HAP-1 (cell line): ENCODE results near the gene SYNGR2.

Experiments
- DNase-seq, 2 experiments: peaks; one replicate each; pipeline ENCODE4 v3.0.0-alpha.2; 2016 to 2020; ENCODE audit warnings: low spot score in 2 of 2
- H3K27me3 ChIP-seq: fragments of 250-450 bp; sonication (Bioruptor Pico); 2 replicates; pipeline ENCODE4 v1.5.1; 2020; ENCODE audit warnings: low read depth, mild to moderate bottlenecking, moderate library complexity
- H3K36me3 ChIP-seq: fragments of 250-450 bp; sonication (Bioruptor Pico); replicated peaks from 2 replicates; pipeline ENCODE4 v1.5.1; 2020; ENCODE audit warnings: mild to moderate bottlenecking
- H3K4me1 ChIP-seq: fragments of 250-450 bp; sonication (Bioruptor Pico); 2 replicates; pipeline ENCODE4 v1.5.1; 2020; ENCODE audit warnings: mild to moderate bottlenecking
- H3K4me3 ChIP-seq: fragments of 250-450 bp; sonication (Bioruptor Pico); 2 replicates; pipeline ENCODE4 v1.5.1; 2020; ENCODE audit warnings: mild to moderate bottlenecking, moderate library complexity
- H3K9me3 ChIP-seq: fragments of 250-450 bp; sonication (Bioruptor Pico); 2 replicates; pipeline ENCODE4 v1.5.1; 2020; ENCODE audit warnings: mild to moderate bottlenecking, moderate library complexity
- in situ Hi-C: fragments of 300-500 bp; cut with MboI; formaldehyde crosslinking; loops from 3 replicates; pipeline ENCODE4 v1.14.3; 2020; ENCODE audit warnings: low sequenced_read_pairs, inconsistent platforms, mixed read lengths

Gene SYNGR2

DNA sequence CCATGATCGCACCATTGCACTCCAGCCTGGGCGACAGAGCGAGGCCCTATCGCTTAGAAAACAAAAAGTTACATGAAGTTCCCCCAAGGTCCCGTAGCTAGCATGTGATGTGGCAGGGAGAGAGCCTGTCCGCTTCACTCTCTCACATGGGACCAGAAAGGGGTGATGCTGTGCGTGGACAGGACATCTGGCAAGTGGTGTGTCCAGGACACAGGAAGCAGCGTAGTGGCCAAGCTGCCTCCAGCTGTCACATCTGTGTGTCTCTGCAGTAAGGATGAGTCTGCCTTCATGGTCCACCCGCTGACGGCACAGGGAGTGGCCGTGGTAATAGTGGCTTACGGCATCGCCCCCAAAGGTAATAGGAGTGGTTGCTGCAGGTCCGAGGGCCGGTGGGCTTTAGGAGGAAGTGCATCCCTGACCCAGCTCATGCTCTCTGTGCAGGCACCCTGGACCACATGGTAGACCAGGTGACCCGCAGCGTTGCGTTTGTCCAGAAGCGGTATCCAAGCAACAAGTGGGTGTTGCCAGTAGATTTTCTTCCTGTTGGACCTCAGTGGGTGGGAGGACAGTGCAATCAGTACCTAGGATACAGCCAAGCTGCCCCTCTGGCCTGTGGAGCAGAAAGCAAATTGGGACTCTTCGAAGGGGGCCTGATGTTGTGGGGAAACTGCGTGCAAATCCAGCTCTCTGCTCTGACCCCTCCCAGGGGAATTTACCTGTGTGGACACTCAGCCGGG is 36.2 kb downstream of the SYNGR2 start:
- no peaks in the 10 kb centered on the region for H3K27me3 ChIP-seq
- no peaks in the 10 kb centered on the region for H3K36me3 ChIP-seq
- no peak for DNase-seq
- no peak overlapping the region for H3K4me3 ChIP-seq
- in situ Hi-C loops = no loop called here
- no peaks in the 10 kb centered on the region for H3K9me3 ChIP-seq
- H3K4me1 ChIP-seq = no peaks in the 10 kb centered on the region

- in situ Hi-C loops = no loop called here
Observed at GRCh38 chr17:78205124-78205775, 36.9 kb downstream of the SYNGR2 start.

GRCh38 chr17:78206298-78206697 is 37.9 kb downstream of the SYNGR2 start:
- Histone ChIP-seq H3K27me3 (no peaks in the 10 kb centered on the region), H3K4me1 (no peaks in the 10 kb centered on the region), H3K9me3 (no peaks in the 10 kb centered on the region), H3K4me3 (no peak overlapping the region), H3K36me3 (no peaks in the 10 kb centered on the region)
- no peak for DNase-seq
- in situ Hi-C loops = no loop called here

More at GRCh38 chr17:78205124-78205775, 36.9 kb downstream of the SYNGR2 start:
- no peak for DNase-seq
- no peaks in the 10 kb centered on the region for H3K36me3 ChIP-seq
- H3K4me1 ChIP-seq = no peaks in the 10 kb centered on the region
- H3K4me3 ChIP-seq = no peak overlapping the region
- H3K27me3 ChIP-seq = no peaks in the 10 kb centered on the region
- no peaks in the 10 kb centered on the region for H3K9me3 ChIP-seq

DNA sequence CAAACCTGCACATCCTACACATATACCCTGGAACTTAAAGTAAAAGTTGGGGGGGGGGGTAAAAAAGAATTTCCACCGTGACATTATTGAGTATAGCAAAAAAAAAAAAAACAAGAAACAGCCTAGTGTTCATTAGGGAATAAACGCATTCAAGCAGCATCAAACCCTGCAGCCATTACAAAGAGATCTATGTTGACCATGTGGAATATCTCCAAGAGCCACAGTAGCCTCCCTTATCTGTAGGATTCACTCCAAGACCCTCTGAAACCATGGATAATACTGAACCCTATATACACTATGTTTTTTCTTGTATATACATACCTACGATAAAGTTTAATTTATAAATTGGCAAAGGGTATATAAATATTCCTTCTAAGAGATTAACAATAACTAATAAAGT is 40.1 kb downstream of the SYNGR2 start:
- DNase-seq = no peak
- Histone ChIP-seq H3K36me3 (no peaks in the 10 kb centered on the region), H3K4me3 (no peak overlapping the region), H3K4me1 (no peaks in the 10 kb centered on the region), H3K9me3 (no peaks in the 10 kb centered on the region), H3K27me3 (no peaks in the 10 kb centered on the region)
- in situ Hi-C loops = no loop called here

DNA sequence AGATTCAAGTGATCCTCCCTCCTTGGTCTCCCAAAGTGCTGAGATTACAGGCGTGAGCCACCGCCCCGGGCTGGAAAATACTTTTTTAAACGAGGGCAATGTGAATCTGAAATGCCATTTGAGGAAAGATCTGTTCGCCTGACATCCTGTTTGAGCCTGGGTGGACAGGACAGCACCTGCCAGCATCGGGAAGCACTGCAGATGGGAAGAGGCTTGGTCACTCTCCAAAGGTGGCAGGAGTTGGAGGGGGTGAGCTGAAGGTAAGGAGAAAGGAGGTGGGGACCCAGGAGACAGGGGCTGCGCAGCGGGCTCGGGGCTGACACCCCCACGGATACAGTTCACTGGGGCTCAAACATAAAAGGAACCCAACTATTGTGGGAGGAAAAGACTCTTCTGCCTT is 41.7 kb downstream of the SYNGR2 start:
- in situ Hi-C loops = no loop called here
- DNase-seq = no peak
- H3K27me3 ChIP-seq = no peaks in the 10 kb centered on the region

DNA sequence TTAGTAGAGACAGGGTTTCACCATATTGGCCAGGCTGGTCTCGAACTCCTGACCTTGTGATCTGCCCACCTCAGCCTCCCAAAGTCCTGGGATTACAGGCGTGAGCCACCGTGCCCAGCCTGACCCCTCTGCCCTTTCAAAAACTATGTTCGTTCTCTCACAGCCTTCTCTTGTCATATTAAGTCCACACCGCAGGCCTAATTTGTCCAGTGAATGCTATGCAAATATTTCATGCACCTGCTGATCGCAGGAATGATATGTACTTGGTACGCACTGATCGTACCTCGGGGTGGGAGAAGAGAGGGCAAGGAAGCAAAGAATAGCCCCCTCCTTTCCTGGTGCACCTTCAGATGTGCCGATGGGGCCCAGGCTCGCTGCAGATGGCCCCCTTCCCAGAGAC is 42.7 kb downstream of the SYNGR2 start:
- no peaks in the 10 kb centered on the region for H3K27me3 ChIP-seq
- H3K36me3 ChIP-seq = peaks cover 13% of the 10 kb centered on the region
- no peak overlapping the region for H3K4me3 ChIP-seq
- H3K4me1 ChIP-seq = peaks cover 8% of the 10 kb centered on the region
- in situ Hi-C loops = no loop called here
- no peak for DNase-seq
- no peaks in the 10 kb centered on the region for H3K9me3 ChIP-seq

More for the DNA sequence above, 41.7 kb downstream of the SYNGR2 start:
- Histone ChIP-seq H3K4me1 (no peaks in the 10 kb centered on the region), H3K36me3 (peaks cover 6% of the 10 kb centered on the region), H3K4me3 (no peak overlapping the region), H3K9me3 (no peaks in the 10 kb centered on the region)

GRCh38 chr17:78214016-78214705 is 45.8 kb downstream of the SYNGR2 start, which contains the start of gene BIRC5:
Gene BIRC5, plus strand, starts transcription at chr17:78214253. Its CDS starts 64 bp downstream, at chr17:78214317.
- in situ Hi-C loops = no loop called here
- no peaks in the 10 kb centered on the region for H3K9me3 ChIP-seq
- H3K27me3 ChIP-seq = no peaks in the 10 kb centered on the region
- peaks cover 43% of the 10 kb centered on the region for H3K36me3 ChIP-seq
- H3K4me1 ChIP-seq = peaks cover 12% of the 10 kb centered on the region
- peak; percentile 87 to 96 for DNase-seq
- H3K4me3 ChIP-seq = peak within 1 kb of the TSS; percentile 96

DNA sequence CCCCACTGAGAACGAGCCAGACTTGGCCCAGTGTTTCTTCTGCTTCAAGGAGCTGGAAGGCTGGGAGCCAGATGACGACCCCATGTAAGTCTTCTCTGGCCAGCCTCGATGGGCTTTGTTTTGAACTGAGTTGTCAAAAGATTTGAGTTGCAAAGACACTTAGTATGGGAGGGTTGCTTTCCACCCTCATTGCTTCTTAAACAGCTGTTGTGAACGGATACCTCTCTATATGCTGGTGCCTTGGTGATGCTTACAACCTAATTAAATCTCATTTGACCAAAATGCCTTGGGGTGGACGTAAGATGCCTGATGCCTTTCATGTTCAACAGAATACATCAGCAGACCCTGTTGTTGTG is 46.3 kb downstream of the SYNGR2 start:
- no peak for DNase-seq

DNA sequence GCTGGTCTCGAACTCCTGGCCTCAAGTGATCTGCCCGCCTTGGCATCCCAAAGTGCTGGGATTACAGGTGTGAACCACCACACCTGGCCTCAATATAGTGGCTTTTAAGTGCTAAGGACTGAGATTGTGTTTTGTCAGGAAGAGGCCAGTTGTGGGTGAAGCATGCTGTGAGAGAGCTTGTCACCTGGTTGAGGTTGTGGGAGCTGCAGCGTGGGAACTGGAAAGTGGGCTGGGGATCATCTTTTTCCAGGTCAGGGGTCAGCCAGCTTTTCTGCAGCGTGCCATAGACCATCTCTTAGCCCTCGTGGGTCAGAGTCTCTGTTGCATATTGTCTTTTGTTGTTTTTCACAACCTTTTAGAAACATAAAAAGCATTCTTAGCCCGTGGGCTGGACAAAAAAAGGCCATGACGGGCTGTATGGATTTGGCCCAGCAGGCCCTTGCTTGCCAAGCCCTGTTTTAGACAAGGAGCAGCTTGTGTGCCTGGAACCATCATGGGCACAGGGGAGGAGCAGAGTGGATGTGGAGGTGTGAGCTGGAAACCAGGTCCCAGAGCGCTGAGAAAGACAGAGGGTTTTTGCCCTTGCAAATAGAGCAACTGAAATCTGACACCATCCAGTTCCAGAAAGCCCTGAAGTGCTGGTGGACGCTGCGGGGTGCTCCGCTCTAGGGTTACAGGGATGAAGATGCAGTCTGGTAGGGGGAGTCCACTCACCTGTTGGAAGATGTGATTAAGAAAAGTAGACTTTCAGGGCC is 51.2 kb downstream of the SYNGR2 start:
- H3K27me3 ChIP-seq = no peaks in the 10 kb centered on the region
- peaks cover 12% of the 10 kb centered on the region for H3K4me1 ChIP-seq
- H3K36me3 ChIP-seq = peaks cover 86% of the 10 kb centered on the region
- in situ Hi-C loops = no loop called here
- no peaks in the 10 kb centered on the region for H3K9me3 ChIP-seq
- no peak overlapping the region for H3K4me3 ChIP-seq
- DNase-seq = no peak

More for the DNA sequence above, 46.3 kb downstream of the SYNGR2 start:
- in situ Hi-C loops = no loop called here
- Histone ChIP-seq H3K9me3 (no peaks in the 10 kb centered on the region), H3K4me1 (peaks cover 12% of the 10 kb centered on the region), H3K4me3 (peak overlapping the region; percentile 96), H3K27me3 (no peaks in the 10 kb centered on the region), H3K36me3 (peaks cover 48% of the 10 kb centered on the region)
